ENCODE data around the gene ANTXRL. TPM values are rescaled to one million over a fixed set of nuclear protein-coding genes. Genes with fewer than 3 reads are reported as not detected.
"Not testable (repeated sequence)": the region's sequence is repeated elsewhere in the genome, so short reads cannot be mapped to it uniquely, and the experiment has no call there.

ANTXRL gene
- polyA plus RNA-seq, 4 donors = 0.01 TPM; not detected in 3

DNA sequence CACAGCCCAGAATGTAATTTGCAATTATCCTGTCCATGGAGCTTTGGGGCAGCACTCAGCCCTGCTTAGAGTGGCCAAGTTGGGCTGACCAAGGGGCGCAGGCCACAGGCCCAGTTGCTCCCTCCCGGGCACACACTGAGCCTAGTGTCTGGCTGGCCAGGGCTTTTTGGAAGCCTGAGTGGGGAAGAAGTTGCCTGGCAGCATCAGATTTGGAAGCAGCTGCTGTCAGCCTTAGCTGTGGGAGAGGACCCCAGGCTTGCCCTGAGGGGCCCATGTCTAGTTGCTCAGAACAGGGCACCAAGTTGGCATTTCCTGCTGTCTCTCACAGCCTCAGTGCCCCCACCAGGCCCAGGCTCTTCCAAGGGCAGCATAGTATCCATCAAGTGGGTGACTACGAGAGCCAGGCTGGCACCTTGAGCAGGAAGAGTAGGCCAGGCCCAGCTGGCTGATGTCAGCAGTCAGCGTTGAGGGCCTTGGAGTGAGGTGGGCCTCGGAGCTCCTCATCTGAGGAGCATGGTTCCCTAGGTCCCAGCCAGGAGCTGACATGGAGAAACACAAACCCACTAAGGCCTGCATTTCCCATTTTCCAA is 14.4 kb downstream of the ANTXRL start:
- no peak for FAIRE-seq
- Histone ChIP-seq H3K4me3 (ENCODE audit: low read depth in 1 of 3, low read length in 3 of 3) (no peak overlapping the region), H3K4me1 (ENCODE audit: control insufficient read depth in 3 of 3, insufficient read depth in 2 of 3, low read depth in 1 of 3, low read length in 2 of 3) (no peaks in the 10 kb centered on the region), H3K36me3 (ENCODE audit: control insufficient read depth in 3 of 3, insufficient read depth in 2 of 3, low read depth in 1 of 3, low read length in 3 of 3) (no peaks in the 10 kb centered on the region), H3K27ac (ENCODE audit: low read depth in 1 of 3, low read length in 2 of 3) (no peak overlapping the region), H3K9me3 (ENCODE audit: control insufficient read depth in 2 of 2, insufficient read depth in 1 of 2, low read depth in 1 of 2, low read length in 1 of 2) (no peaks in the 10 kb centered on the region), H3K27me3 (ENCODE audit: control insufficient read depth in 3 of 3, insufficient read depth in 3 of 3, low read length in 3 of 3) (no peaks in the 10 kb centered on the region)
- 94 to 99% (median 97%) methylated on average over 5 of the region's 5 CpGs for WGBS, 3 donors
- DNase-seq = no peak

DNA sequence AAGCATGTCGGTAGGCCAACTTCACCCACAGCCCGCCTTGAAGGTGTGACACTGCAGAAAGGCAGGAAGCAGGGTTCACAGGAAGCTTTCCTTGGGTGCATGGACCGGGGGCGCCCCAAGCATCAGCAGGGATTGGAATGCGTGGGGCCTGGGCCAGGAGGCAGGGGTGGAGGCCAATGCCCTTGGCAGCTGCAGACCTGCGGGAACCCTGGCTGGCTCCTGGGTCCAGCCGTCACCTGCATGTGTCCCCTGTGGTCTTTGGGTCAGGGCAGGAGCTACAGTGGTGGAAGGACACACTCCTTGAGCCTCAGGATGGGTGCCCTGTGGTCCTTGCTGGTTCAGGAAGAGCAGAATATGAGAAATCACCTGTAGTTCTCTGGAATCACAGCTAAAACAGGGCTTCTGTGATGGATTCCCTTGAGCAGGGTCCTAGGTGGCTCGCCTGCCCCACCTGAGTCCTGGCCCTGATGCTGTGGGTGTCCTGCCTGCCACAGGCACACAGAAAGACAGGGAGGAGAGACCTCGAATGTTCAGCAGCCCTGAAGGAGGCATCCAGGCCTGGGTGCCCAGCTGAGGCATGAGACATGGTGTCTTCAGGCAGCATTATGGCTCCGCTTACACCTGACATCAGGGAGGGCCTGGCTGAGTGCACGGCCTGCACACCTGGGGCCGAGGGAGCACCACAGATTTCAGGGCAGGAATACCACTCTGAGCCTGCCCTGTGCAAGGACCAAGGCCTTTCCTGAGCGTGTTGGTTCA is 15.1 kb downstream of the ANTXRL start:
- DNase-seq = no peak
- 85 to 89% (median 89%) methylated on average over 13 of the region's 13 CpGs for WGBS, 3 donors
- Histone ChIP-seq H3K9me3 (ENCODE audit: control insufficient read depth in 2 of 2, insufficient read depth in 1 of 2, low read depth in 1 of 2, low read length in 1 of 2) (no peaks in the 10 kb centered on the region), H3K36me3 (ENCODE audit: control insufficient read depth in 3 of 3, insufficient read depth in 2 of 3, low read depth in 1 of 3, low read length in 3 of 3) (no peaks in the 10 kb centered on the region), H3K4me1 (ENCODE audit: control insufficient read depth in 3 of 3, insufficient read depth in 2 of 3, low read depth in 1 of 3, low read length in 2 of 3) (no peaks in the 10 kb centered on the region), H3K4me3 (ENCODE audit: low read depth in 1 of 3, low read length in 3 of 3) (no peak overlapping the region), H3K27ac (ENCODE audit: low read depth in 1 of 3, low read length in 2 of 3) (no peak overlapping the region), H3K27me3 (ENCODE audit: control insufficient read depth in 3 of 3, insufficient read depth in 3 of 3, low read length in 3 of 3) (no peaks in the 10 kb centered on the region)
- FAIRE-seq = no peak

DNA sequence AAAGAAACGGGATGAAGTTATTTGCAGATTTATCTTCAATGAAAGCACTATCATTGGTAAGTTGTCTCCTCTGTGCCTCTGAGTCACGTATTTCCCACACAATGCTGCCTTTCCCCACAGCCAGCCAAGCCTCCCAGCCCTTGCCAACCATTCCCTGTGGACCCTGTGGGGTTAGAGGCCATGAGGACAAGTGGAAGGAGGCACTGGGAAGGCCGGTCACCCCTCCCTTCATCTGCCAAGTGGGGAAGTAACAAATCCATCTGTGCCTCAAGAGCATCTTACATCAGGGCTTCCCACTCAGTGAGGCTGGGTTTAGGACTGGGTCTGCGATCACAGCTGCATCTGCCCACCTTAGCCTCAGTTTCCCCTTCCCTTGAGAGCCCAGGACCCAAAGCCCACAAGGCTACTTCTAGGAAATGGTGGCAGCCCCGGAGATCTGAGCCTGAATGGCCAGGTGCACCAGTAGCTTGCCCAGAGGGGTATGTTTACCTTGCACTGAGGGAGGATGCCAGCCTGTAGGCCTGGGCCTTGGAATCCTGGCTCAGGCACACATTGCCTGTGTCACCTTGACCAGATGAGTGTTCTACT is 16.1 kb downstream of the ANTXRL start:
- not testable (repeated sequence) for H3K27ac ChIP-seq (ENCODE audit: low read depth in 1 of 3, low read length in 2 of 3); DNase-seq; FAIRE-seq

DNA sequence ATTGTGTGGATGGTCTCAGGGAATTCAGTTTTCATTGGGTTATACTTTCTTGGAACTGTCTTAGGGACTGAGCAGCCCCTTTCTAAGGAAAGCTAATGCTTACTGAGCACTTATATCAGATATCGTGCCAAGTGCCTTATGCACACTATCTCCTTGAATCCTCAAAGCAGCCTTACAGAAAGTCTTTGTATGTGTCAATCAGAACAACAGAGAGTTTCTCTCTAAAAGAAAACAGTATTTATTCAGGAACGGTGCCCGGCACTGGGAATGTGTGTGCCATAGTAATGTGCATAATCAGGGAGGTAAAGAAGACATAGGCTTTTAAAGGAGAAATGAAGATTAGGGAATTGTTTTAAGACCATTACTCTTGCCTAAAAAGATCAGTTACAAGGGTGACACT is 17.3 kb downstream of the ANTXRL start:
- no peak for FAIRE-seq

More for the DNA sequence above, 16.1 kb downstream of the ANTXRL start:
- not testable (repeated sequence) for H3K4me1 ChIP-seq (ENCODE audit: control insufficient read depth in 3 of 3, insufficient read depth in 2 of 3, low read depth in 1 of 3, low read length in 2 of 3); H3K9me3 ChIP-seq (ENCODE audit: control insufficient read depth in 2 of 2, insufficient read depth in 1 of 2, low read depth in 1 of 2, low read length in 1 of 2); H3K36me3 ChIP-seq (ENCODE audit: control insufficient read depth in 3 of 3, insufficient read depth in 2 of 3, low read depth in 1 of 3, low read length in 3 of 3); H3K27me3 ChIP-seq (ENCODE audit: control insufficient read depth in 3 of 3, insufficient read depth in 3 of 3, low read length in 3 of 3); H3K4me3 ChIP-seq (ENCODE audit: low read depth in 1 of 3, low read length in 3 of 3)
- 83 to 89% (median 87%) methylated on average over 5 of the region's 5 CpGs for WGBS, 3 donors

DNA sequence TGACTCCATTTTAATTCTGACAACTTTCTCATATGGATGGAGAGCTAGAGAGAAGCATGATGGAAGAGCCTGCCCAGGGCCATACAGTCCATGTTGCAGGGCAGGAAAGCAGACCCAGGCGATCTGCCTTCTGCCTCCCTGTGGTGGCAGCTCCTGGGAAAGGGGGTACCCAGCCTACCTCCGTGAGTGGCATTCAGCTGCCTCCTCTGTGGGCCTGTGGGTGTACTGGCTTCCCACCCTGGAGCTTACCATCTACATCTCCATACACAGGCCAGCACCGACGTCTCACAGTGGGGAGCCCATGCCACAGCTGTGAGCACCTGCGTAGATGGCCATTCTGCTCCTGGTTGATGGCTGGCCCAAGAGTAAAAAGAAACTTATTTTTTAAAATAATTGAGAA is 17.9 kb downstream of the ANTXRL start:
- not testable (repeated sequence) for H3K27ac ChIP-seq (ENCODE audit: low read depth in 1 of 3, low read length in 2 of 3); FAIRE-seq; H3K4me1 ChIP-seq (ENCODE audit: control insufficient read depth in 3 of 3, insufficient read depth in 2 of 3, low read depth in 1 of 3, low read length in 2 of 3); H3K36me3 ChIP-seq (ENCODE audit: control insufficient read depth in 3 of 3, insufficient read depth in 2 of 3, low read depth in 1 of 3, low read length in 3 of 3); H3K4me3 ChIP-seq (ENCODE audit: low read depth in 1 of 3, low read length in 3 of 3); H3K9me3 ChIP-seq (ENCODE audit: control insufficient read depth in 2 of 2, insufficient read depth in 1 of 2, low read depth in 1 of 2, low read length in 1 of 2); H3K27me3 ChIP-seq (ENCODE audit: control insufficient read depth in 3 of 3, insufficient read depth in 3 of 3, low read length in 3 of 3); DNase-seq
- WGBS, 3 donors = 86 to 89% (median 87%) methylated on average over 5 of the region's 5 CpGs

More for the DNA sequence above, 17.3 kb downstream of the ANTXRL start:
- H3K27ac ChIP-seq (ENCODE audit: low read depth in 1 of 3, low read length in 2 of 3) = no peak overlapping the region
- H3K27me3 ChIP-seq (ENCODE audit: control insufficient read depth in 3 of 3, insufficient read depth in 3 of 3, low read length in 3 of 3) = no peaks in the 10 kb centered on the region
- H3K4me1 ChIP-seq (ENCODE audit: control insufficient read depth in 3 of 3, insufficient read depth in 2 of 3, low read depth in 1 of 3, low read length in 2 of 3) = no peaks in the 10 kb centered on the region
- DNase-seq = no peak
- no peak overlapping the region for H3K4me3 ChIP-seq (ENCODE audit: low read depth in 1 of 3, low read length in 3 of 3)
- WGBS, 3 donors = 82 to 90% (median 86%) methylated on average over 3 of the region's 3 CpGs
- H3K36me3 ChIP-seq (ENCODE audit: control insufficient read depth in 3 of 3, insufficient read depth in 2 of 3, low read depth in 1 of 3, low read length in 3 of 3) = no peaks in the 10 kb centered on the region
- H3K9me3 ChIP-seq (ENCODE audit: control insufficient read depth in 2 of 2, insufficient read depth in 1 of 2, low read depth in 1 of 2, low read length in 1 of 2) = no peaks in the 10 kb centered on the region

DNA sequence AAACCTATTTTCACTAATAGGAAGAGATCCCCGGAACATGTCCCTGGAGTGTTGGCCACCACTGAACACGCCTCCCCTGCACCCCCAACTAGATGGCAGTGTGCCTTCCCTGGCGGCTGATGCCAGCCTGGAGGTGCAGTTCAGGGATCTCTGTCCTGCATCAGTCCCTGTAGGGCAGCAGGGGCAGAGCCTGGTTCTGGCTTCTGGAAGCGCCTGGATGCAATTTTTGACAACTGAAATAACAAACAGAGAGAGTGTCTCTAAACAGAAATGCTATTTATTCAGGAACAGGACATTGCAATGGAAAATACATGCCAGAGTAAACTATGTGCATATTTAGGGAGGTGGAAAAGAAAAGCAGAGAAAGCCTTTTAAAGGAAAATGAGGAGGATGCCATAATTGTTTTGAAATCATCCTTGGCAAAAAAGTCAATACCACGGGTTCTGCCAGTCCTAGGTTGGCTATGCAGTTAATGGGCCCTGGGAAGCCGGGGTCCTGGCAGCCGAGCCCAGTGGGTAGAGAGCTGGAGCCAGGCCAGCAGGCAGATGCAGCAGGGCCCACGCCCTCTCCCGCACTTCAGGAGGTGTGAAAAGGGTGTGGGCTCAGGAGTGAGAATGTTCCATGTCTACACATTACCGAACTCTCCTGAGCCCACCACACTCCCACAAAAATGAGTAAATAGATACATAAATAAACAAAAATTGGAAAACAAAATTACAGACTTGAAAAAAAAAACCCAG is 18.5 kb downstream of the ANTXRL start:
- no peak overlapping the region for H3K27ac ChIP-seq (ENCODE audit: low read depth in 1 of 3, low read length in 2 of 3)
- no peaks in the 10 kb centered on the region for H3K27me3 ChIP-seq (ENCODE audit: control insufficient read depth in 3 of 3, insufficient read depth in 3 of 3, low read length in 3 of 3)
- 53 to 63% (median 58%) methylated on average over 10 of the region's 10 CpGs for WGBS, 3 donors
- FAIRE-seq (no peak), DNase-seq (no peak)
- H3K4me3 ChIP-seq (ENCODE audit: low read depth in 1 of 3, low read length in 3 of 3) = no peak overlapping the region
- H3K36me3 ChIP-seq (ENCODE audit: control insufficient read depth in 3 of 3, insufficient read depth in 2 of 3, low read depth in 1 of 3, low read length in 3 of 3) = no peaks in the 10 kb centered on the region
- no peaks in the 10 kb centered on the region for H3K4me1 ChIP-seq (ENCODE audit: control insufficient read depth in 3 of 3, insufficient read depth in 2 of 3, low read depth in 1 of 3, low read length in 2 of 3)
- H3K9me3 ChIP-seq (ENCODE audit: control insufficient read depth in 2 of 2, insufficient read depth in 1 of 2, low read depth in 1 of 2, low read length in 1 of 2) = no peaks in the 10 kb centered on the region

DNA sequence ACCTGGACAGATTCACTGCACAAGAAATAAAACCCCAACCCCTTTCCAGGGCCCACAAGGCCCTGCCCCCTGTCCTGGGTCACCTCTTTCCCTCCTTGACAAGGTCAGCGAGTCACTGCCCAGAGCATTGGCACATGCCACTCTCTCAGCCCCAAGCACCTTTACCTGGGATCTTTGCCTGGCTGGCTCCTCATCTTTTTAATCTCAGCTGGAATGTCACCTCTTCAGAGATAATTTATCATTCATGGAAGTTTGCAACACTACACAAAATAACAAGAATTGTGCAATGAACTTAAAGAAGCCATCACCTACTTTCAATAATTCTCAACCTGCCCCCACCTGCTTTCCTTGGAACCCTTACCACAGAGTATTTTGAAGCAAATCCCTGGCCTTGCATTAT is 19.2 kb downstream of the ANTXRL start:
- no peaks in the 10 kb centered on the region for H3K9me3 ChIP-seq (ENCODE audit: control insufficient read depth in 2 of 2, insufficient read depth in 1 of 2, low read depth in 1 of 2, low read length in 1 of 2)
- 90 to 100% (median 93%) methylated on average over 1 of the region's 1 CpG for WGBS, 3 donors

DNA sequence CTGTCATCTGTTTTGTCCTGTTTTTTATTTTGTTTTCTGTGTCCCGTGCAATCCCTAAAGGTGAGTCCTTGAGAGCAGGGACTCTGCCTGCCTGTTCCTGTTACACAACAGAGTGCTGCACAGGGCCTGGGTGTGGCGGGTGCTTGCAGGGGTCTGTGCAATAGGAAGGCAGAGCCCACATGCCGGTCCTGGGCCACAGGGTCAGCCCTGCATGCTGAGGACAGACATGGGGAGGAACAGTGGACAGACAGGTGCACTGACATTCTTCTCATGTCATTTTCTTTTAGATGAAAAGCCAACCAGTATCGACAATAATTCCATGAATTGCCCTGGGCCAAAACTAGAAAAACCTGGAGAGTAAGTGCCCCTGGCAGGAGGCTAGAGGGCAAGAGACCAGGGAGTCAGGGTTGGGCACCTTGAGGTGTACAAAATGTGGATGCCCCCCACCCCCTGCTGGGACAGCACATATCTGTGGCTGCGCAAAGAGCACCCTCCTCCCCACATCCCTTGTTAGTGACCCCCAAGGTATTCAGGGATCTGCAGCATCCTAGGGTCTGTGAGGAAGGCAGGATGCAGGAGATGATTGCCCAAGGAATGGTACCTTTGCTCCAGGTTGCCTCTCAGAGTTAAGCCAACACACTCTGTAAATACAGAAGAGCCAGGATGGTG is 19.9 kb downstream of the ANTXRL start:
- no peaks in the 10 kb centered on the region for H3K27me3 ChIP-seq (ENCODE audit: control insufficient read depth in 3 of 3, insufficient read depth in 3 of 3, low read length in 3 of 3)
- 77 to 90% (median 82%) methylated on average over 5 of the region's 5 CpGs for WGBS, 3 donors
- DNase-seq = no peak
- H3K36me3 ChIP-seq (ENCODE audit: control insufficient read depth in 3 of 3, insufficient read depth in 2 of 3, low read depth in 1 of 3, low read length in 3 of 3) = no peaks in the 10 kb centered on the region
- no peak overlapping the region for H3K27ac ChIP-seq (ENCODE audit: low read depth in 1 of 3, low read length in 2 of 3)
- FAIRE-seq = no peak
- H3K4me1 ChIP-seq (ENCODE audit: control insufficient read depth in 3 of 3, insufficient read depth in 2 of 3, low read depth in 1 of 3, low read length in 2 of 3) = no peaks in the 10 kb centered on the region
- H3K9me3 ChIP-seq (ENCODE audit: control insufficient read depth in 2 of 2, insufficient read depth in 1 of 2, low read depth in 1 of 2, low read length in 1 of 2) = no peaks in the 10 kb centered on the region
- H3K4me3 ChIP-seq (ENCODE audit: low read depth in 1 of 3, low read length in 3 of 3) = no peak overlapping the region

More for the DNA sequence above, 19.2 kb downstream of the ANTXRL start:
- Histone ChIP-seq H3K27me3 (ENCODE audit: control insufficient read depth in 3 of 3, insufficient read depth in 3 of 3, low read length in 3 of 3) (no peaks in the 10 kb centered on the region), H3K27ac (ENCODE audit: low read depth in 1 of 3, low read length in 2 of 3) (no peak overlapping the region), H3K36me3 (ENCODE audit: control insufficient read depth in 3 of 3, insufficient read depth in 2 of 3, low read depth in 1 of 3, low read length in 3 of 3) (no peaks in the 10 kb centered on the region), H3K4me3 (ENCODE audit: low read depth in 1 of 3, low read length in 3 of 3) (no peak overlapping the region), H3K4me1 (ENCODE audit: control insufficient read depth in 3 of 3, insufficient read depth in 2 of 3, low read depth in 1 of 3, low read length in 2 of 3) (no peaks in the 10 kb centered on the region)
- FAIRE-seq = no peak
- DNase-seq = no peak
